H1 (cell line): ENCODE measurements around the gene ITFG2. TPM values are rescaled to one million over a fixed set of nuclear protein-coding genes. Genes with fewer than 3 reads are reported as not detected.

Experiments
- CBX8 ChIP-seq: fragments of 300-800, 300-1000 bp; sonication (generic); IDR thresholded peaks from 2 replicates; pipeline ENCODE4 v1.7.1; 2016; ENCODE audit warnings: low read depth, low read length, borderline replicate concordance
- CHD1 ChIP-seq: IDR thresholded peaks from 2 replicates; pipeline ENCODE4 v1.6.1; 2012; ENCODE audit warnings: low read depth, low read length, improper control_type of control experiment
- CTBP2 ChIP-seq: IDR thresholded peaks from 2 replicates; pipeline ENCODE4 v1.7.0; 2011; ENCODE audit warnings: borderline replicate concordance, mild to moderate bottlenecking, moderate library complexity, mixed read lengths, low read length; ENCODE audit not compliant: insufficient read depth, insufficient read length
- E2F6 ChIP-seq: IDR thresholded peaks from 2 replicates; pipeline ENCODE4 v1.6.1; 2012; ENCODE audit warnings: inconsistent platforms
- POU5F1 ChIP-seq: IDR thresholded peaks from 2 replicates; pipeline ENCODE4 v1.6.1; 2011; ENCODE audit warnings: low read depth, mild to moderate bottlenecking, low read length, moderate library complexity
- SAP30 ChIP-seq: fragments of 300-600 bp; sonication (generic); IDR thresholded peaks from 2 replicates; pipeline ENCODE4 v1.7.1; 2012; ENCODE audit warnings: low read length, moderate library complexity, mild to moderate bottlenecking, inconsistent platforms; ENCODE audit not compliant: insufficient read depth, insufficient replicate concordance
- SIX5 ChIP-seq: IDR thresholded peaks from 2 replicates; pipeline ENCODE4 v1.6.1; 2011; ENCODE audit warnings: mild to moderate bottlenecking, low read depth, low read length
- TAF7 ChIP-seq: optimal IDR thresholded peaks from 2 replicates; pipeline ENCODE3; 2011; ENCODE audit warnings: low read depth, mild to moderate bottlenecking, inconsistent platforms, low read length, moderate library complexity, borderline replicate concordance
- YY1 ChIP-seq: IDR thresholded peaks from 2 replicates; pipeline ENCODE4 v1.6.1; 2011; ENCODE audit warnings: low read depth, mild to moderate bottlenecking, low read length
- polyA plus RNA-seq, 7 experiments: library from polyadenylated mRNA; depleted of rRNA in 3 of 7; stranded (reverse) in 5 of 7; unstranded in 2 of 7; fragments of >200 nt in 5 of 7; fragments of 200-250 nt in 2 of 7; gene quantifications; 1 replicate in 5 of 7; 2 replicates in 1 of 7; 4 replicates in 1 of 7; pipeline versions ENCODE4 v1.2.1 to v1.2.3, GENCODE V29; 2011 to 2013; ENCODE audit warnings: missing spikeins in 2 of 7, mixed read lengths in 2 of 7
- total RNA-seq: library from RNA; stranded (reverse); fragmentation: NEBNext Ultra II Directional; extraction: Animal tissue kit (Norgen Biotek cat#: 25700); gene quantifications from 2 replicates; pipeline ENCODE4 v1.2.1, GENCODE V29; 2021

Gene ITFG2
- total and polyA plus RNA-seq, 2 of the 8 experiments (the other 6 are each of a cell fraction or from before 2014, with no cell fraction given), result 15.0 to 22.9 TPM

DNA sequence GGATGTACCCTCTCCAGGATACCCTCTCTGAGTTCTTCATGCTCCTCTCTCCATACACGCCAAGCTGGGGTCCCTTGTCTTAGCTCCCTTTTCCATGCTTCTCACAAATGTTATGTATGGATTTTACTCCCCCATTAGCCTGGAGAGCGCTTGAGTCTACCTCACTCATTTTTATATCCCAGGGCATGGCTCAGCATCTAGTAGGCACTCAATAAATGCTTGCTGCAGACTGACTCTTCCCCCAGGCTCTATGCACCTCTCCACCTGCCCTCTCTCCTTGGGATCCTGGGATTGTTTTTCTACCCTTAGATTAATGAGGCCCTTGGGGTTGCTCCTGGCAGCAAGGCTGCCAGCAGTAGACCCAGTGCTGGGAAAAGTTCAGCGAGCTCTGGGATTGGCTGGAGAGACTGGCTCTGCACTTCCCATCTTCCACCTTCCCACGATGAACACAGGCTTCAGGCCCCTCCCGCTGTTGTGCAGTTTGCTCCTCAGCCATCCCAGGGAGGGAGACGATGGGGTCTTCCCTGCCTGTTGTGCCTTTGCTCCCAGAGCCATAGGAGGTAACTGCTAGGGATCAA is 20.2 kb downstream of the ITFG2 start (continued):
- TF ChIP-seq CBX8 (no peak), SAP30 (no peak), CTBP2 (no peak), POU5F1 (no peak), CHD1 (no peak), TAF7 (no peak), YY1 (no peak), SIX5 (no peak), E2F6 (no peak)
